Endothelial cell (in vitro differentiated cells): ENCODE measurements around the gene FDPS. TPM values are rescaled to one million over a fixed set of nuclear protein-coding genes. Genes with fewer than 3 reads are reported as not detected.

Source experiments
- DNase-seq: peaks from one replicate; pipeline ENCODE4 v3.0.0; 2021; ENCODE audit warnings: low spot score
- H3K27ac Mint-ChIP-seq: one replicate; pipeline ENCODE4 v1.8.0; 2021; ENCODE audit warnings: mixed read lengths, inconsistent platforms; ENCODE audit not compliant: unreplicated experiment
- H3K27me3 Mint-ChIP-seq: one replicate; pipeline ENCODE4 v1.8.0; 2021; ENCODE audit warnings: mild to moderate bottlenecking, moderate library complexity, mixed read lengths, inconsistent platforms; ENCODE audit not compliant: unreplicated experiment
- H3K36me3 Mint-ChIP-seq: one replicate; pipeline ENCODE4 v1.8.0; 2021; ENCODE audit warnings: mild to moderate bottlenecking, low read depth, mixed read lengths, inconsistent platforms; ENCODE audit not compliant: unreplicated experiment
- H3K4me1 Mint-ChIP-seq: one replicate; pipeline ENCODE4 v1.8.0; 2021; ENCODE audit warnings: mild to moderate bottlenecking, mixed read lengths, inconsistent platforms; ENCODE audit not compliant: unreplicated experiment
- H3K4me3 Mint-ChIP-seq: one replicate; pipeline ENCODE4 v1.8.0; 2021; ENCODE audit warnings: mild to moderate bottlenecking, mixed read lengths, inconsistent platforms; ENCODE audit not compliant: unreplicated experiment
- H3K9me3 Mint-ChIP-seq: one replicate; pipeline ENCODE4 v1.8.0; 2021; ENCODE audit warnings: mixed read lengths, inconsistent platforms; ENCODE audit not compliant: unreplicated experiment
- long read RNA-seq: library from polyadenylated mRNA; unstranded; transcript quantifications from one replicate; pipeline ENCODE4 v2.0.0, GENCODE V29; 2020; ENCODE audit not compliant: unreplicated experiment
- total RNA-seq: library from RNA; stranded (reverse); fragmentation: NEBNext Ultra II Directional; extraction: Animal tissue kit (Norgen Biotek cat#: 25700); gene quantifications from one replicate; pipeline ENCODE4 v1.2.1, GENCODE V29; 2021; ENCODE audit not compliant: unreplicated experiment
- TF ChIP-seq, protein P1 (sequence below): fragments of 200-600 bp; sonication (generic); IDR thresholded peaks from one replicate; pipeline ENCODE4 v1.5.0; 2021; ENCODE audit warnings: antibody characterized with exemption; ENCODE audit not compliant: unreplicated experiment

The FDPS gene
- total RNA-seq, result 540 TPM
- long read RNA-seq, transcript FDPS-221 (10 exons, 1,198 nt), result minor isoform, 18 of 444 reads
- long read RNA-seq, transcript FDPS-206 (10 exons, 1,178 nt), result major isoform, 154 of 444 reads
- long read RNA-seq, transcript FDPS-203 (10 exons, 1,256 nt), result minor isoform, 102 of 444 reads
- long read RNA-seq, transcript FDPS-202 (11 exons, 1,431 nt), result minor isoform, 17 of 444 reads
- long read RNA-seq, partial matches to known transcripts, result 83 of 444 reads
- long read RNA-seq, other reads (novel, unspliced or antisense), result 60 of 444 reads

- peak within 1 kb of the TSS; percentile 100 for H3K27ac Mint-ChIP-seq
Measured at GRCh38 chr1:155308493-155309422, at the start of gene FDPS. FDPS (plus strand) TSS chr1:155308866; CDS start chr1:155309790, 924 bp downstream.

DNA sequence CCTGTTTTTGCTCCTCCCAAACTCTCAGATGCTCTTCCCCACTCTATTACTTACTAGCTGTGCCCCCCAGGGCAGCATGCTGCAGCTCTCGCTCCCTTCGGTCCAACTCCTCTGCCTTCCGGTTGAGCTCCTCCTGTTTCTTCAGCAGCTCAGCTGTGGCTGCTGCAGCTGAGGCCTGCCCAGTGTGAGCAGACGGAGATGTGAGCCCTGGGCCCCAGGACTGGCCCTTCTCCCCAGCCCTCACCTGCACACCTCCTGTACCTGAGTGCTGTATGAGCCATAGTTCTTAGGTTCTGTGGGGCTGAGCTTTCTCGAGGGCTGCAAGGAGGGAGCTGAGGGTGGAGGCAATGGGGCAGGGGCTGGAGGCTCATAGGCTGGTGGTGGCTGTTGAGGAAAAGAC, 48.4 kb upstream of the FDPS start:
- H3K27ac Mint-ChIP-seq, result no peak overlapping the region
- H3K27me3 Mint-ChIP-seq, result peaks cover 11% of the 10 kb centered on the region
- H3K4me3 Mint-ChIP-seq, result peak overlapping the region; percentile 44
- H3K36me3 Mint-ChIP-seq, result peaks cover 53% of the 10 kb centered on the region
- DNase-seq, result no peak
- H3K4me1 Mint-ChIP-seq, result peaks cover 30% of the 10 kb centered on the region
- TF ChIP-seq, protein P1, sequence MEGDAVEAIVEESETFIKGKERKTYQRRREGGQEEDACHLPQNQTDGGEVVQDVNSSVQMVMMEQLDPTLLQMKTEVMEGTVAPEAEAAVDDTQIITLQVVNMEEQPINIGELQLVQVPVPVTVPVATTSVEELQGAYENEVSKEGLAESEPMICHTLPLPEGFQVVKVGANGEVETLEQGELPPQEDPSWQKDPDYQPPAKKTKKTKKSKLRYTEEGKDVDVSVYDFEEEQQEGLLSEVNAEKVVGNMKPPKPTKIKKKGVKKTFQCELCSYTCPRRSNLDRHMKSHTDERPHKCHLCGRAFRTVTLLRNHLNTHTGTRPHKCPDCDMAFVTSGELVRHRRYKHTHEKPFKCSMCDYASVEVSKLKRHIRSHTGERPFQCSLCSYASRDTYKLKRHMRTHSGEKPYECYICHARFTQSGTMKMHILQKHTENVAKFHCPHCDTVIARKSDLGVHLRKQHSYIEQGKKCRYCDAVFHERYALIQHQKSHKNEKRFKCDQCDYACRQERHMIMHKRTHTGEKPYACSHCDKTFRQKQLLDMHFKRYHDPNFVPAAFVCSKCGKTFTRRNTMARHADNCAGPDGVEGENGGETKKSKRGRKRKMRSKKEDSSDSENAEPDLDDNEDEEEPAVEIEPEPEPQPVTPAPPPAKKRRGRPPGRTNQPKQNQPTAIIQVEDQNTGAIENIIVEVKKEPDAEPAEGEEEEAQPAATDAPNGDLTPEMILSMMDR, result no peak
- H3K9me3 Mint-ChIP-seq, result no peaks in the 10 kb centered on the region

More at GRCh38 chr1:155308493-155309422, at the start of gene FDPS:
- DNase-seq, result peak; percentile 91
- Mint-ChIP-seq H3K27me3 (peaks cover 35% of the 10 kb centered on the region), H3K36me3 (peaks cover 29% of the 10 kb centered on the region), H3K4me3 (peak within 1 kb of the TSS; percentile 99), H3K4me1 (peaks cover 45% of the 10 kb centered on the region), H3K9me3 (no peaks in the 10 kb centered on the region)
- TF ChIP-seq, protein P1, result no peak

DNA sequence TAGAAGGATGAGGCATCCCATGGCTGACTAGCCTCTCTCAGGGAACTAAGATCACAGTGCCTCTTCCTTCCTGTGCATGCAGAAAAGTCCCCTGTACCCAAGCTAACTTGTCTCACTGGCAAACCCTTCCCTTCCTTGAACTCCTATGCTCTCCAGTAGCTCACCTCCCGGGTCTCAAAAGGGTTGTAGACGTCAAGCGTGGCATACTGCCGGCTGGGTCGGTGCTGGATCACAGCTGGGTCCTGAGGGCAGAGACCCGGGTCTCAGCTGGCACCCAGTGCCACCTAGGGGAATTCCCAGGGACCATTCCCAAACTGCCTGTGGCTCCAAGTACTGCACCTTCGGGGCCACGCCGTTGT, 47.2 kb upstream of the FDPS start:
- peaks cover 56% of the 10 kb centered on the region for H3K36me3 Mint-ChIP-seq
- H3K4me1 Mint-ChIP-seq, result peaks cover 23% of the 10 kb centered on the region
- TF ChIP-seq, protein P1, result peak; percentile 20
- no peaks in the 10 kb centered on the region for H3K9me3 Mint-ChIP-seq
- peak overlapping the region; percentile 80 for H3K27ac Mint-ChIP-seq
- peak overlapping the region; percentile 95 for H3K4me3 Mint-ChIP-seq
- no peak for DNase-seq
- peaks cover 11% of the 10 kb centered on the region for H3K27me3 Mint-ChIP-seq

GRCh38 chr1:155261852-155262673, 46.6 kb upstream of the FDPS start, which contains the start of gene SCAMP3:
SCAMP3 (minus strand) TSS chr1:155262360; CDS start chr1:155262151, 209 bp downstream.
- H3K4me1 Mint-ChIP-seq, result peaks cover 17% of the 10 kb centered on the region
- DNase-seq, result peak; percentile 85
- H3K4me3 Mint-ChIP-seq, result peak within 1 kb of the TSS; percentile 95
- TF ChIP-seq, protein P1, result no peak
- peak within 1 kb of the TSS; percentile 80 for H3K27ac Mint-ChIP-seq
- H3K27me3 Mint-ChIP-seq, result peaks cover 9% of the 10 kb centered on the region
- H3K9me3 Mint-ChIP-seq, result no peaks in the 10 kb centered on the region
- H3K36me3 Mint-ChIP-seq, result peaks cover 56% of the 10 kb centered on the region
